Aorta (tissue), 5 donors: ENCODE measurements around the gene SLC25A34. TPM values are rescaled to one million over a fixed set of nuclear protein-coding genes. Genes with fewer than 3 reads are reported as not detected.

Experiments used
- ATAC-seq: fragments of 200-7000 bp; cut with Tn5 transposase; one replicate; pipeline ENCODE4 v1.9.1; 2022; ENCODE audit warnings: moderate library complexity; ENCODE audit not compliant: low FRiP score
- DNase-seq, 2 donors: peaks; one replicate each; pipeline ENCODE4 v3.0.0-alpha.2; 2020
- H3K27ac ChIP-seq, 2 donors: one replicate each; pipeline ENCODE4 v1.5.1; 2013; ENCODE audit warnings: low read length in 2 of 2, mild to moderate bottlenecking in 2 of 2, moderate library complexity in 2 of 2, control low read depth in 1 of 2, inconsistent platforms in 1 of 2, low read depth in 1 of 2
- H3K27me3 ChIP-seq, 2 donors: one replicate each; pipeline ENCODE4 v1.6.1; 2013; ENCODE audit warnings: control low read depth in 1 of 2, low read length in 1 of 2, mild to moderate bottlenecking in 1 of 2, moderate library complexity in 1 of 2; ENCODE audit not compliant: insufficient read depth in 2 of 2, control insufficient read depth in 1 of 2
- H3K36me3 ChIP-seq, 2 donors: one replicate each; pipeline ENCODE4 v1.6.1; 2013; ENCODE audit warnings: control low read depth in 1 of 2, low read length in 1 of 2, mild to moderate bottlenecking in 1 of 2; ENCODE audit not compliant: insufficient read depth in 2 of 2, control insufficient read depth in 1 of 2
- H3K4me1 ChIP-seq, 2 donors: one replicate each; pipeline ENCODE4 v1.6.1; 2013; ENCODE audit warnings: low read length in 2 of 2, control low read depth in 1 of 2, mild to moderate bottlenecking in 1 of 2, moderate library complexity in 1 of 2; ENCODE audit not compliant: insufficient read depth in 2 of 2, control insufficient read depth in 1 of 2
- H3K4me3 ChIP-seq, 2 donors: one replicate each; pipeline ENCODE4 v1.5.1; 2013; ENCODE audit warnings: low read length in 2 of 2, control low read depth in 1 of 2, mild to moderate bottlenecking in 1 of 2
- H3K9me3 ChIP-seq: one replicate; pipeline ENCODE4 v1.6.1; 2013; ENCODE audit warnings: mild to moderate bottlenecking, low read length; ENCODE audit not compliant: control insufficient read depth
- WGBS, 2 donors: extraction: QIAGEN DNeasy Blood & Tissue Kit; methylation state at CpG; one replicate each; pipeline ENCODE4 v1.1.7; 2013; 5-methylcytosine and 5-hydroxymethylcytosine counted together
- intact Hi-C, 2 donors: fragments of 100-400 bp; cut with DNase I; formaldehyde crosslinking; loops; one replicate each; pipeline versions ENCODE4 v1.14.2 to v1.15.0; 2022
- polyA plus RNA-seq, 2 donors: library from polyadenylated mRNA; stranded (reverse); fragments of 200-250 nt; gene quantifications; one replicate each; pipeline ENCODE4 v1.2.3, GENCODE V29; 2013
- total RNA-seq, 2 donors: library from RNA; stranded (reverse); fragmentation: NEBNext Ultra II Directional; extraction: Animal tissue kit (Norgen Biotek cat#: 25700); gene quantifications; one replicate each; pipeline ENCODE4 v1.2.1, GENCODE V29; 2021
- donor health status: healthy with polysubstance abuse.
- donor health status: Bipolar disorder and iron deficiency.
- donor health status: DM: no; HTN: no; CAD: no.
- donor health status: DM: no; HTN: no; CAD: no.
- donor health status: DM: yes; HTN: yes; CAD: no.

SLC25A34 gene
- total and polyA plus RNA-seq, 4 donors: 2.5 to 9.8 (median 5.0) TPM

- H3K4me3 ChIP-seq: no peak overlapping the region
- H3K4me1 ChIP-seq: peaks cover 0 to 2% of the 10 kb centered on the region in 2 donors
- ATAC-seq: peak; percentile 77
- 6 to 8% methylated on average over 10 of the region's 10 CpGs for WGBS, 2 donors
- H3K27ac ChIP-seq: peak overlapping the region in 1 of 2 donors; percentile 18
- H3K36me3 ChIP-seq: peaks cover 4 to 7% of the 10 kb centered on the region in 2 donors
- peak; percentile 89 to 92 for DNase-seq
- intact Hi-C loops: loop anchor here in 1 of 2 donors (2.0 to 5.0 kb wide), 2 partner anchors 39 to 228 kb away; no protein-coding TSS in a partner anchor
- H3K27me3 ChIP-seq: no peaks in the 10 kb centered on the region
- H3K9me3 ChIP-seq: no peaks in the 10 kb centered on the region
These were observed 50.5 kb downstream of the SLC25A34 start for GRCh38 chr1:15786581-15786980.

- Histone ChIP-seq H3K36me3 (peaks cover 0 to 5% of the 10 kb centered on the region in 2 donors), H3K27ac (peak overlapping the region in 1 of 2 donors; percentile 31), H3K4me1 (peaks cover 0 to 2% of the 10 kb centered on the region in 2 donors), H3K9me3 (no peaks in the 10 kb centered on the region), H3K4me3 (no peak overlapping the region), H3K27me3 (no peaks in the 10 kb centered on the region)
- WGBS, 2 donors: 57 to 66% methylated on average over 13 of the region's 13 CpGs
- intact Hi-C loops: loop anchor here in 1 of 2 donors (5.0 kb wide), 1 partner anchor 41 kb away; no protein-coding TSS in a partner anchor
- ATAC-seq (no peak), DNase-seq (no peak)
These were observed 52.7 kb downstream of the SLC25A34 start for GRCh38 chr1:15788624-15789301.

Other genes with a start within 250 kb of the SLC25A34 start
- 1 to 10 TPM; 9.3 to 9.4 TPM for gene CASP9, start 212.0 kb upstream of the SLC25A34 start, total RNA-seq
- 10 to 100 TPM in 1 of 2 donors, 1 to 10 TPM in 1; 7.6 to 25.3 TPM for gene CASP9, start 212.0 kb upstream of the SLC25A34 start, polyA plus RNA-seq
- gene DNAJC16, start 209.4 kb upstream of the SLC25A34 start, total RNA-seq: 10 to 100 TPM; 18.0 to 19.9 TPM
- gene DNAJC16, start 209.4 kb upstream of the SLC25A34 start, polyA plus RNA-seq: 10 to 100 TPM in 1 of 2 donors, 1 to 10 TPM in 1; 3.9 to 11.3 TPM
- gene AGMAT, start 151.2 kb upstream of the SLC25A34 start, total RNA-seq: under 1 TPM; 0.13 to 0.18 TPM
- 1 to 10 TPM in 1 of 2 donors, under 1 TPM in 1; 0.13 to 1.4 TPM for gene AGMAT, start 151.2 kb upstream of the SLC25A34 start, polyA plus RNA-seq
- gene DDI2, start 118.8 kb upstream of the SLC25A34 start, total RNA-seq: 10 to 100 TPM; 24.7 to 29.6 TPM
- gene DDI2, start 118.8 kb upstream of the SLC25A34 start, polyA plus RNA-seq: 1 to 10 TPM; 4.7 to 5.4 TPM
- 10 to 100 TPM; 81.4 to 81.7 TPM for gene PLEKHM2, start 51.9 kb upstream of the SLC25A34 start, total RNA-seq
- 10 to 100 TPM; 23.9 to 67.6 TPM for gene PLEKHM2, start 51.9 kb upstream of the SLC25A34 start, polyA plus RNA-seq
- not detected for gene TMEM82, start 6.2 kb downstream of the SLC25A34 start, total RNA-seq
- gene TMEM82, start 6.2 kb downstream of the SLC25A34 start, polyA plus RNA-seq: 1 to 10 TPM in 1 of 2 donors, not detected in 1; 5.8 TPM
- 100 to 1,000 TPM; 418 to 507 TPM for gene FBLIM1, start 22.5 kb downstream of the SLC25A34 start, total RNA-seq
- 100 to 1,000 TPM; 192 to 584 TPM for gene FBLIM1, start 22.5 kb downstream of the SLC25A34 start, polyA plus RNA-seq
- 1 to 10 TPM; 1.2 to 1.3 TPM for gene UQCRHL, start 71.4 kb downstream of the SLC25A34 start, total RNA-seq
- 1 to 10 TPM; 1.3 to 4.6 TPM for gene UQCRHL, start 71.4 kb downstream of the SLC25A34 start, polyA plus RNA-seq
- gene SPEN, start 111.4 kb downstream of the SLC25A34 start, total RNA-seq: 100 to 1,000 TPM in 1 of 2 donors, 10 to 100 TPM in 1; 76.9 to 102 TPM
- 10 to 100 TPM; 19.8 to 26.4 TPM for gene SPEN, start 111.4 kb downstream of the SLC25A34 start, polyA plus RNA-seq
- gene ZBTB17, start 239.8 kb downstream of the SLC25A34 start, total RNA-seq: 10 to 100 TPM; 42.3 to 55.5 TPM
- gene ZBTB17, start 239.8 kb downstream of the SLC25A34 start, polyA plus RNA-seq: 100 to 1,000 TPM in 1 of 2 donors, 10 to 100 TPM in 1; 15.0 to 134 TPM